HCT116 (cell line): ENCODE results near the gene FBH1. TPM values are rescaled to one million over a fixed set of nuclear protein-coding genes. Genes with fewer than 3 reads are reported as not detected.

Experiments
- ATAC-seq: fragments of 200-7000 bp; cut with Tn5 transposase; 2 replicates; pipeline ENCODE4 v1.9.1; 2020; ENCODE audit warnings: mild to moderate bottlenecking, moderate library complexity
- BruUV-seq: library from RNA; stranded (reverse); fragments of 400-500 nt; replicated peaks from 2 replicates; lab custom pipeline; 2021; lab: Mats Ljungman, UMichigan
- CTCF ChIA-PET: fragments of 300-600 bp; sonication (Branson Sonifier 250); formaldehyde crosslinking; loops from one replicate; lab custom pipeline; 2021; ENCODE audit warnings: antibody characterized with exemption; lab: Charles Lee
- POLR2A ChIA-PET: fragments of 300-600, 350-600 bp; sonication (Branson Sonifier 250); formaldehyde crosslinking; loops from one replicate; lab custom pipeline; 2021; ENCODE audit warnings: antibody characterized with exemption; lab: Charles Lee
- RAD21 ChIA-PET, 2 experiments: fragments of 300-600 bp; sonication (Branson Sonifier 250); formaldehyde crosslinking; loops; one replicate each; lab custom pipeline; 2023; ENCODE audit warnings: low total read pairs in 2 of 2; ENCODE audit not compliant: uncharacterized antibody in 2 of 2, unreplicated experiment in 2 of 2, low non-redundant PET in 1 of 2; lab: Charles Lee
- DNase-seq: peaks from one replicate; pipeline ENCODE4 v3.0.0-alpha.2; 2010; ENCODE audit warnings: low read depth, low spot score
- H2AFZ ChIP-seq: fragments of 200-600 bp; shearing (Covaris generic), sonication (generic); 2 replicates; pipeline ENCODE4 v1.6.1; 2017; ENCODE audit warnings: low read depth, mixed run types, mixed read lengths, antibody characterized with exemption, low read length; ENCODE audit not compliant: poor library complexity, severe bottlenecking
- H3K27ac ChIP-seq: 2 replicates; pipeline ENCODE4 v1.5.1; 2012; ENCODE audit warnings: low read depth, low read length
- H3K27me3 ChIP-seq: fragments of 200-600 bp; sonication (generic); 2 replicates; pipeline ENCODE4 v1.6.1; 2016; ENCODE audit warnings: mixed run types, low read length, mixed read lengths; ENCODE audit not compliant: insufficient read depth
- H3K36me3 ChIP-seq, 2 experiments: fragments of 200-500 bp in 1 of 2; fragments of 200-600 bp in 1 of 2; sonication (Bioruptor generic) in 1 of 2; sonication (generic) in 1 of 2; 2 replicates each; pipeline versions ENCODE4 v1.5.1 to v1.6.1; 2014 to 2016; ENCODE audit warnings: low read length in 2 of 2, inconsistent platforms in 1 of 2, mixed read lengths in 1 of 2, mixed run types in 1 of 2; ENCODE audit not compliant: insufficient read depth in 2 of 2, control insufficient read depth in 1 of 2
- H3K4me1 ChIP-seq, 2 experiments: fragments of 200-600 bp in 1 of 2; sonication (generic) in 1 of 2; 2 replicates each; pipeline versions ENCODE4 v1.5.1 to v1.6.1; 2012 to 2017; ENCODE audit warnings: low read length in 2 of 2, inconsistent platforms in 1 of 2, mild to moderate bottlenecking in 1 of 2, mixed read lengths in 1 of 2, mixed run types in 1 of 2, moderate library complexity in 1 of 2; ENCODE audit not compliant: insufficient read depth in 2 of 2, control insufficient read depth in 1 of 2
- H3K4me2 ChIP-seq: fragments of 200-600 bp; sonication (generic); 2 replicates; pipeline ENCODE4 v1.6.1; 2017; ENCODE audit warnings: mixed run types, low read length, mixed read lengths
- H3K4me3 ChIP-seq, 2 experiments: fragments of 200-600 bp in 1 of 2; sonication (generic) in 1 of 2; replicated peaks in 1 of 2; 2 replicates each; pipeline ENCODE4 v1.5.1; 2011 to 2016; ENCODE audit warnings: low read length in 2 of 2, control low read depth in 1 of 2, low read depth in 1 of 2, mild to moderate bottlenecking in 1 of 2, mixed read lengths in 1 of 2, mixed run types in 1 of 2
- H3K79me2 ChIP-seq: fragments of 200-600 bp; sonication (generic); 2 replicates; pipeline ENCODE4 v1.6.1; 2017; ENCODE audit warnings: mild to moderate bottlenecking, mixed run types, low read length, moderate library complexity, mixed read lengths; ENCODE audit not compliant: insufficient read depth
- H3K9ac ChIP-seq: fragments of 200-600 bp; sonication (generic); 2 replicates; pipeline ENCODE4 v1.6.1; 2016; ENCODE audit warnings: low read length, mixed read lengths
- H3K9me2 ChIP-seq: fragments of 200-600 bp; sonication (generic), shearing (Covaris generic); 2 replicates; pipeline ENCODE4 v1.6.1; 2017; ENCODE audit warnings: mixed run types, mild to moderate bottlenecking, moderate library complexity; ENCODE audit not compliant: insufficient read depth
- H3K9me3 ChIP-seq, 2 experiments: fragments of 200-500 bp in 1 of 2; fragments of 200-600 bp in 1 of 2; sonication (Bioruptor generic) in 1 of 2; sonication (generic) in 1 of 2; 2 replicates each; pipeline ENCODE4 v1.6.1; 2014 to 2017; ENCODE audit warnings: low read length in 2 of 2, mixed read lengths in 2 of 2, inconsistent platforms in 1 of 2, low read depth in 1 of 2, mild to moderate bottlenecking in 1 of 2, mixed run types in 1 of 2, moderate library complexity in 1 of 2; ENCODE audit not compliant: control insufficient read depth in 1 of 2, insufficient read depth in 1 of 2
- H4K20me1 ChIP-seq: fragments of 200-600 bp; sonication (generic), shearing (Covaris generic); 2 replicates; pipeline ENCODE4 v1.6.1; 2017; ENCODE audit warnings: mixed run types, mild to moderate bottlenecking, moderate library complexity; ENCODE audit not compliant: insufficient read depth
- CEBPB ChIP-seq: IDR thresholded peaks from 2 replicates; pipeline ENCODE4 v1.6.1; 2012; ENCODE audit warnings: low read depth
- EGR1 ChIP-seq: IDR thresholded peaks from 2 replicates; pipeline ENCODE4 v1.6.1; 2012; ENCODE audit warnings: low read depth
- ELF1 ChIP-seq: IDR thresholded peaks from 2 replicates; pipeline ENCODE4 v1.6.1; 2012; ENCODE audit warnings: low read depth, borderline replicate concordance
- EZH2 ChIP-seq: fragments of 200-600 bp; sonication (generic); IDR thresholded peaks from 2 replicates; pipeline ENCODE4 v1.6.1; 2017; ENCODE audit warnings: antibody characterized with exemption, mixed run types
- EZH2phosphoT487 ChIP-seq: fragments of 200-600 bp; IDR thresholded peaks from 2 replicates; pipeline ENCODE4 v1.6.1; 2018; ENCODE audit warnings: antibody characterized with exemption, borderline replicate concordance
- FOSL1 ChIP-seq: IDR thresholded peaks from 2 replicates; pipeline ENCODE4 v1.6.1; 2012; ENCODE audit warnings: low read depth
- JUND ChIP-seq: IDR thresholded peaks from 2 replicates; pipeline ENCODE4 v1.6.1; 2012
- MAX ChIP-seq: IDR thresholded peaks from 2 replicates; pipeline ENCODE4 v1.6.1; 2012
- POLR2AphosphoS5 ChIP-seq: IDR thresholded peaks from 2 replicates; pipeline ENCODE4 v1.6.1; 2011; ENCODE audit warnings: mild to moderate bottlenecking, low read depth, low read length, moderate library complexity
- RAD21 ChIP-seq: IDR thresholded peaks from 2 replicates; pipeline ENCODE4 v1.6.1; 2012; ENCODE audit warnings: low read depth, mild to moderate bottlenecking
- SP1 ChIP-seq: IDR thresholded peaks from 2 replicates; pipeline ENCODE4 v1.6.1; 2012; ENCODE audit warnings: low read depth
- SRF ChIP-seq: IDR thresholded peaks from 2 replicates; pipeline ENCODE4 v1.6.1; 2012; ENCODE audit warnings: low read depth
- YY1 ChIP-seq: IDR thresholded peaks from 2 replicates; pipeline ENCODE4 v1.6.1; 2011; ENCODE audit warnings: low read length, low read depth, moderate library complexity, mild to moderate bottlenecking; ENCODE audit not compliant: insufficient replicate concordance; ENCODE audit errors: extremely low read depth
- ZFX ChIP-seq: fragments of 450-650 bp; IDR thresholded peaks from 2 replicates; pipeline ENCODE4 v1.6.1; 2017
- intact Hi-C: fragments of 100-400 bp; cut with micrococcal nuclease; formaldehyde crosslinking; loops from 2 replicates; pipeline ENCODE4 v1.10.0; 2022
- total RNA-seq: library from RNA; stranded (reverse); gene quantifications from one replicate; pipeline ENCODE4 v1.2.1, GENCODE V29; 2021; ENCODE audit not compliant: unreplicated experiment
- TF ChIP-seq, protein P1 (sequence below), 3 experiments: fragments of 200-600 bp in 1 of 3; sonication (generic) in 1 of 3; IDR thresholded peaks in 2 of 3; conservative IDR thresholded peaks in 1 of 3; 2 replicates each; pipeline ENCODE4 v1.5.1; 2012 to 2017; ENCODE audit warnings: low read depth in 2 of 3, low read length in 2 of 3, antibody characterized with exemption in 1 of 3, borderline replicate concordance in 1 of 3, control low read depth in 1 of 3, mild to moderate bottlenecking in 1 of 3, mixed read lengths in 1 of 3, mixed run types in 1 of 3, moderate library complexity in 1 of 3; ENCODE audit not compliant: insufficient read depth in 1 of 3
- TF ChIP-seq, protein P2 (sequence below): IDR thresholded peaks from 2 replicates; pipeline ENCODE4 v1.6.1; 2012
- TF ChIP-seq, protein P3 (sequence below): IDR thresholded peaks from 2 replicates; pipeline ENCODE4 v1.6.1; 2011; ENCODE audit warnings: mild to moderate bottlenecking, low read length, moderate library complexity; ENCODE audit not compliant: insufficient replicate concordance; ENCODE audit errors: extremely low read depth

The FBH1 gene
- total RNA-seq, 1 experiment from 2014 or later = 70.2 TPM

DNA sequence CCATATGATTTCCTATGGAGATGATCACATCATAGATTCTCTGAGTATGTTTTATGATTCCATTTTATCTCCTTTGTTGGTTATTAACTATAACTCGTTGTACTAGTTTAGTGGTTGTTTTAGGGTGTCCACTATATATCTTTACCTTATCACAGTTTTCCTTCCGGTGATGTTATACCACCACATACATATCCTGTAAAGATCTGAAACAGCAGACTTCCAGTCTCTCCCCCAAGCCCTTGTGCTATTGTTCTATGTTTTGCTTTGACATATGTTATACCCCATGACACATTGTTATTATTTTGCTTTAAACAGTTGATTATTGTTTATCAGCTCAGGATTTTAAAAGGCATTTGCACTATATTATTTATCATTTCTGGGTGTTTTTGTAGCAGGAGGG, 80.0 kb downstream of the FBH1 start:
- DNase-seq = no peak
- no TSS peak for BruUV-seq
- H2AFZ ChIP-seq = no peak overlapping the region
- intact Hi-C loops = loop anchor here (10.0 kb wide), 1 partner anchor 115 kb away; the partner anchor contains the start of gene RBM17
- H3K4me2 ChIP-seq = no peak overlapping the region
- H3K9ac ChIP-seq = no peak overlapping the region
- POLR2A ChIA-PET = no interaction called here
- no peak overlapping the region for H3K4me3 ChIP-seq
- H3K9me3 ChIP-seq = no peaks in the 10 kb centered on the region
- H3K4me1 ChIP-seq = peaks cover 2 to 9% of the 10 kb centered on the region in 2 experiments; a peak in 3 of 4 replicates
- H3K27ac ChIP-seq = no peak overlapping the region
- RAD21 ChIA-PET = no interaction called here
- no peaks in the 10 kb centered on the region for H4K20me1 ChIP-seq
- ATAC-seq = no peak
- no peaks in the 10 kb centered on the region for H3K9me2 ChIP-seq
- no peaks in the 10 kb centered on the region for H3K36me3 ChIP-seq
- H3K27me3 ChIP-seq = no peaks in the 10 kb centered on the region
- CTCF ChIA-PET = no interaction called here
- TF ChIP-seq, protein P1, sequence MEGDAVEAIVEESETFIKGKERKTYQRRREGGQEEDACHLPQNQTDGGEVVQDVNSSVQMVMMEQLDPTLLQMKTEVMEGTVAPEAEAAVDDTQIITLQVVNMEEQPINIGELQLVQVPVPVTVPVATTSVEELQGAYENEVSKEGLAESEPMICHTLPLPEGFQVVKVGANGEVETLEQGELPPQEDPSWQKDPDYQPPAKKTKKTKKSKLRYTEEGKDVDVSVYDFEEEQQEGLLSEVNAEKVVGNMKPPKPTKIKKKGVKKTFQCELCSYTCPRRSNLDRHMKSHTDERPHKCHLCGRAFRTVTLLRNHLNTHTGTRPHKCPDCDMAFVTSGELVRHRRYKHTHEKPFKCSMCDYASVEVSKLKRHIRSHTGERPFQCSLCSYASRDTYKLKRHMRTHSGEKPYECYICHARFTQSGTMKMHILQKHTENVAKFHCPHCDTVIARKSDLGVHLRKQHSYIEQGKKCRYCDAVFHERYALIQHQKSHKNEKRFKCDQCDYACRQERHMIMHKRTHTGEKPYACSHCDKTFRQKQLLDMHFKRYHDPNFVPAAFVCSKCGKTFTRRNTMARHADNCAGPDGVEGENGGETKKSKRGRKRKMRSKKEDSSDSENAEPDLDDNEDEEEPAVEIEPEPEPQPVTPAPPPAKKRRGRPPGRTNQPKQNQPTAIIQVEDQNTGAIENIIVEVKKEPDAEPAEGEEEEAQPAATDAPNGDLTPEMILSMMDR (IDR thresholded peaks at IDR 0.05 in 2 of 3, conservative IDR thresholded peaks at IDR 0.05 in 1 of 3; ENCODE audit: borderline replicate concordance in 1 of 3, insufficient read depth in 1 of 3, low read depth in 2 of 3, low read length in 2 of 3) = no peak
- TF ChIP-seq MAX (no peak), CEBPB (no peak), EZH2 (no peak), RAD21 (no peak), JUND (no peak), YY1 (no peak), EGR1 (no peak), ZFX (no peak), POLR2AphosphoS5 (no peak), FOSL1 (no peak), EZH2phosphoT487 (no peak), ELF1 (no peak), SRF (no peak), SP1 (no peak)
- TF ChIP-seq, protein P2, sequence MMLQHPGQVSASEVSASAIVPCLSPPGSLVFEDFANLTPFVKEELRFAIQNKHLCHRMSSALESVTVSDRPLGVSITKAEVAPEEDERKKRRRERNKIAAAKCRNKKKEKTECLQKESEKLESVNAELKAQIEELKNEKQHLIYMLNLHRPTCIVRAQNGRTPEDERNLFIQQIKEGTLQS = no peak
- TF ChIP-seq, protein P3, sequence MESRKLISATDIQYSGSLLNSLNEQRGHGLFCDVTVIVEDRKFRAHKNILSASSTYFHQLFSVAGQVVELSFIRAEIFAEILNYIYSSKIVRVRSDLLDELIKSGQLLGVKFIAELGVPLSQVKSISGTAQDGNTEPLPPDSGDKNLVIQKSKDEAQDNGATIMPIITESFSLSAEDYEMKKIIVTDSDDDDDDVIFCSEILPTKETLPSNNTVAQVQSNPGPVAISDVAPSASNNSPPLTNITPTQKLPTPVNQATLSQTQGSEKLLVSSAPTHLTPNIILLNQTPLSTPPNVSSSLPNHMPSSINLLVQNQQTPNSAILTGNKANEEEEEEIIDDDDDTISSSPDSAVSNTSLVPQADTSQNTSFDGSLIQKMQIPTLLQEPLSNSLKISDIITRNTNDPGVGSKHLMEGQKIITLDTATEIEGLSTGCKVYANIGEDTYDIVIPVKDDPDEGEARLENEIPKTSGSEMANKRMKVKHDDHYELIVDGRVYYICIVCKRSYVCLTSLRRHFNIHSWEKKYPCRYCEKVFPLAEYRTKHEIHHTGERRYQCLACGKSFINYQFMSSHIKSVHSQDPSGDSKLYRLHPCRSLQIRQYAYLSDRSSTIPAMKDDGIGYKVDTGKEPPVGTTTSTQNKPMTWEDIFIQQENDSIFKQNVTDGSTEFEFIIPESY = no peak
- H3K79me2 ChIP-seq = peaks cover 30% of the 10 kb centered on the region
